GM23248 (cell line): ENCODE measurements around the gene RSRC1. TPM values are rescaled to one million over a fixed set of nuclear protein-coding genes. Genes with fewer than 3 reads are reported as not detected.

ENCODE experiments used
- DNase-seq: peaks from one replicate; pipeline ENCODE4 v3.0.0-alpha.2; 2015
- H2AFZ ChIP-seq: fragments of 200-600 bp; sonication (generic); 2 replicates; pipeline ENCODE4 v1.6.1; 2016; ENCODE audit warnings: antibody characterized with exemption
- H3F3A ChIP-seq: fragments of 200-600 bp; sonication (generic); 2 replicates; pipeline ENCODE4 v1.6.1; 2016; ENCODE audit warnings: mild to moderate bottlenecking, antibody characterized with exemption, mixed run types; ENCODE audit not compliant: insufficient read depth
- H3K27ac ChIP-seq: fragments of 200-600 bp; sonication (generic); 2 replicates; pipeline ENCODE4 v1.5.1; 2016; ENCODE audit warnings: mild to moderate bottlenecking
- H3K27me3 ChIP-seq: fragments of 200-600 bp; sonication (generic); replicated peaks from 2 replicates; pipeline ENCODE4 v1.6.1; 2016; ENCODE audit warnings: mild to moderate bottlenecking; ENCODE audit not compliant: insufficient read depth
- H3K36me3 ChIP-seq: fragments of 200-600 bp; sonication (generic); 2 replicates; pipeline ENCODE4 v1.6.1; 2016; ENCODE audit warnings: low read depth, mild to moderate bottlenecking
- H3K4me1 ChIP-seq: fragments of 200-600 bp; sonication (generic); 2 replicates; pipeline ENCODE4 v1.6.1; 2016; ENCODE audit warnings: mild to moderate bottlenecking; ENCODE audit not compliant: insufficient read depth
- H3K4me2 ChIP-seq: fragments of 200-600 bp; sonication (generic); one replicate; pipeline ENCODE4 v1.6.1; 2016; ENCODE audit warnings: mild to moderate bottlenecking; ENCODE audit not compliant: unreplicated experiment
- H3K4me3 ChIP-seq: fragments of 200-600 bp; sonication (generic); 2 replicates; pipeline ENCODE4 v1.5.1; 2016; ENCODE audit warnings: mild to moderate bottlenecking
- H3K79me2 ChIP-seq: fragments of 200-600 bp; sonication (generic); 2 replicates; pipeline ENCODE4 v1.6.1; 2016; ENCODE audit warnings: mild to moderate bottlenecking; ENCODE audit not compliant: insufficient read depth
- H3K9ac ChIP-seq: fragments of 200-600 bp; sonication (generic); 2 replicates; pipeline ENCODE4 v1.6.1; 2016; ENCODE audit warnings: mild to moderate bottlenecking
- H3K9me2 ChIP-seq: fragments of 200-600 bp; sonication (generic); 2 replicates; pipeline ENCODE4 v1.6.1; 2016; ENCODE audit warnings: mixed run types, mild to moderate bottlenecking, moderate library complexity; ENCODE audit not compliant: insufficient read depth
- H3K9me3 ChIP-seq: fragments of 200-600 bp; sonication (generic); one replicate; pipeline ENCODE4 v1.6.1; 2017; ENCODE audit warnings: low read depth
- H4K20me1 ChIP-seq: fragments of 200-600 bp; sonication (generic); 2 replicates; pipeline ENCODE4 v1.6.0; 2016; ENCODE audit not compliant: insufficient read depth
- EZH2 ChIP-seq: fragments of 200-600 bp; sonication (generic); IDR thresholded peaks from 2 replicates; pipeline ENCODE4 v1.6.1; 2018; ENCODE audit warnings: antibody characterized with exemption, mild to moderate bottlenecking; ENCODE audit not compliant: insufficient read depth, poor library complexity, severe bottlenecking
- EZH2phosphoT487 ChIP-seq: fragments of 200-600 bp; sonication (generic); IDR thresholded peaks from 2 replicates; pipeline ENCODE4 v1.6.1; 2018; ENCODE audit warnings: antibody characterized with exemption, moderate library complexity, mild to moderate bottlenecking, low read depth; ENCODE audit not compliant: insufficient read depth
- WGBS, 2 experiments: methylation state at CpG; one replicate each; pipeline ENCODE4 v1.1.6; 2015 to 2017; ENCODE audit warnings: low lambda C conversion rate in 2 of 2, low coverage in 1 of 2; ENCODE audit errors: missing lambda C conversion rate in 2 of 2; 5-methylcytosine and 5-hydroxymethylcytosine counted together
- in situ Hi-C: fragments of 300-500 bp; cut with MboI; formaldehyde crosslinking; loops from 2 replicates; pipeline ENCODE4 v1.15.0; 2020
- polyA plus RNA-seq: library from polyadenylated mRNA; unstranded; fragments of >200 nt; fragmentation: Nextera tagmentation; extraction: Ambion mirVana; gene quantifications from 2 replicates; pipeline ENCODE4 v1.2.1, GENCODE V29; 2016
- total RNA-seq: library from RNA; depleted of rRNA; stranded (reverse); fragments of >200 nt; shearing (Covaris generic); gene quantifications from 2 replicates; pipeline ENCODE4 v1.2.3, GENCODE V29; 2014

Gene RSRC1
- total and polyA plus RNA-seq, 2 experiments from 2014 or later, result 28.5 to 34.6 TPM

GRCh38 chr3:158453004-158453403 is 343.1 kb downstream of the RSRC1 start:
- in situ Hi-C loops, result no loop called here
- H3K4me3 ChIP-seq, result no peak overlapping the region
- no peaks in the 10 kb centered on the region for H3K4me1 ChIP-seq
- no peaks in the 10 kb centered on the region for H3K79me2 ChIP-seq
- H3K27ac ChIP-seq, result no peak overlapping the region
- no peak for DNase-seq
- no peaks in the 10 kb centered on the region for H3K36me3 ChIP-seq
- no peaks in the 10 kb centered on the region for H4K20me1 ChIP-seq
- H3K9ac ChIP-seq, result no peak overlapping the region
- no peaks in the 10 kb centered on the region for H3F3A ChIP-seq
- no peaks in the 10 kb centered on the region for H3K9me2 ChIP-seq
- no peak overlapping the region for H3K4me2 ChIP-seq
- TF ChIP-seq EZH2phosphoT487 (no peak), EZH2 (no peak)
- no peak overlapping the region for H2AFZ ChIP-seq
- no peaks in the 10 kb centered on the region for H3K9me3 ChIP-seq
- H3K27me3 ChIP-seq, result no peaks in the 10 kb centered on the region
- 97 to 100% methylated on average over 2 of the region's 2 CpGs for WGBS, 2 experiments

- H3K27ac ChIP-seq, result no peak overlapping the region
- no peaks in the 10 kb centered on the region for H3K9me2 ChIP-seq
- no peaks in the 10 kb centered on the region for H3F3A ChIP-seq
- no peaks in the 10 kb centered on the region for H4K20me1 ChIP-seq
- no peaks in the 10 kb centered on the region for H3K4me1 ChIP-seq
- H3K9me3 ChIP-seq, result no peaks in the 10 kb centered on the region
- no peak overlapping the region for H3K9ac ChIP-seq
- TF ChIP-seq EZH2 (no peak), EZH2phosphoT487 (no peak)
- no peak overlapping the region for H3K4me2 ChIP-seq
- H3K4me3 ChIP-seq, result no peak overlapping the region
- DNase-seq, result no peak
- H3K27me3 ChIP-seq, result no peaks in the 10 kb centered on the region
- in situ Hi-C loops, result no loop called here
- H3K36me3 ChIP-seq, result no peaks in the 10 kb centered on the region
- H2AFZ ChIP-seq, result no peak overlapping the region
- no peaks in the 10 kb centered on the region for H3K79me2 ChIP-seq
Observed at GRCh38 chr3:158453865-158454264, 344.0 kb downstream of the RSRC1 start.

- Histone ChIP-seq H3K4me1 (no peaks in the 10 kb centered on the region), H3K4me2 (no peak overlapping the region), H3K9me2 (no peaks in the 10 kb centered on the region), H3K4me3 (no peak overlapping the region), H3K27ac (no peak overlapping the region), H3F3A (no peaks in the 10 kb centered on the region), H3K36me3 (no peaks in the 10 kb centered on the region), H3K9ac (no peak overlapping the region), H3K79me2 (no peaks in the 10 kb centered on the region), H2AFZ (no peak overlapping the region), H3K27me3 (no peaks in the 10 kb centered on the region), H3K9me3 (no peaks in the 10 kb centered on the region), H4K20me1 (no peaks in the 10 kb centered on the region)
- DNase-seq, result no peak
- in situ Hi-C loops, result no loop called here
- TF ChIP-seq EZH2 (no peak), EZH2phosphoT487 (no peak)
- WGBS, 2 experiments, result 99% methylated on average over 5 of the region's 5 CpGs
Observed at GRCh38 chr3:158455406-158455805, 345.5 kb downstream of the RSRC1 start.

- Histone ChIP-seq H3K27me3 (no peaks in the 10 kb centered on the region), H3K36me3 (no peaks in the 10 kb centered on the region), H3K9ac (no peak overlapping the region), H4K20me1 (no peaks in the 10 kb centered on the region), H3K79me2 (no peaks in the 10 kb centered on the region), H3K4me1 (no peaks in the 10 kb centered on the region), H3F3A (no peaks in the 10 kb centered on the region), H3K4me2 (no peak overlapping the region), H3K4me3 (no peak overlapping the region), H3K9me2 (no peaks in the 10 kb centered on the region), H3K9me3 (no peaks in the 10 kb centered on the region), H2AFZ (no peak overlapping the region), H3K27ac (no peak overlapping the region)
- no peak for DNase-seq
- no peak for TF ChIP-seq EZH2phosphoT487
- no peak for TF ChIP-seq EZH2
- WGBS, 2 experiments, result 98 to 100% methylated on average over 3 of the region's 3 CpGs
- in situ Hi-C loops, result no loop called here
Observed at GRCh38 chr3:158456114-158456513, 346.2 kb downstream of the RSRC1 start.

GRCh38 chr3:158458464-158458863 is 348.6 kb downstream of the RSRC1 start:
- no peak for DNase-seq
- in situ Hi-C loops, result no loop called here
- H3F3A ChIP-seq, result no peaks in the 10 kb centered on the region
- H3K9me2 ChIP-seq, result no peaks in the 10 kb centered on the region
- H3K27me3 ChIP-seq, result no peaks in the 10 kb centered on the region
- no peaks in the 10 kb centered on the region for H4K20me1 ChIP-seq
- H3K4me1 ChIP-seq, result no peaks in the 10 kb centered on the region
- H2AFZ ChIP-seq, result no peak overlapping the region
- no peak overlapping the region for H3K4me2 ChIP-seq
- H3K27ac ChIP-seq, result no peak overlapping the region
- H3K79me2 ChIP-seq, result no peaks in the 10 kb centered on the region
- no peak for TF ChIP-seq EZH2phosphoT487
- no peak for TF ChIP-seq EZH2
- no peak overlapping the region for H3K9ac ChIP-seq
- no peak overlapping the region for H3K4me3 ChIP-seq
- H3K36me3 ChIP-seq, result no peaks in the 10 kb centered on the region
- 90% methylated on average over 5 of the region's 5 CpGs for WGBS, 2 experiments
- H3K9me3 ChIP-seq, result no peaks in the 10 kb centered on the region
